Mucosa of rectum (tissue), 2 donors: ENCODE results near the gene KRT35.

Source experiments
- H3K27ac ChIP-seq, 2 donors: one replicate each; pipeline ENCODE4 v1.7.0; 2013; ENCODE audit warnings: inconsistent platforms in 2 of 2, low read depth in 2 of 2, low read length in 2 of 2
- H3K27me3 ChIP-seq, 2 donors: one replicate each; pipeline ENCODE4 v1.7.0; 2013; ENCODE audit warnings: low read length in 2 of 2; ENCODE audit not compliant: control insufficient read depth in 2 of 2, insufficient read depth in 2 of 2
- H3K36me3 ChIP-seq, 2 donors: one replicate each; pipeline ENCODE4 v1.7.0; 2013; ENCODE audit warnings: low read length in 2 of 2; ENCODE audit not compliant: control insufficient read depth in 2 of 2, insufficient read depth in 2 of 2
- H3K4me1 ChIP-seq, 2 donors: one replicate each; pipeline ENCODE4 v1.7.0; 2013; ENCODE audit warnings: low read length in 2 of 2, mild to moderate bottlenecking in 1 of 2; ENCODE audit not compliant: control insufficient read depth in 2 of 2, insufficient read depth in 2 of 2
- H3K4me3 ChIP-seq, 2 donors: one replicate each; pipeline ENCODE4 v1.7.0; 2013; ENCODE audit warnings: low read length in 2 of 2
- H3K9ac ChIP-seq, 2 donors: one replicate each; pipeline ENCODE4 v1.7.0; 2013; ENCODE audit warnings: low read length in 2 of 2, low read depth in 1 of 2, mild to moderate bottlenecking in 1 of 2
- H3K9me3 ChIP-seq, 2 donors: one replicate each; pipeline ENCODE4 v1.7.0; 2013; ENCODE audit warnings: low read length in 2 of 2; ENCODE audit not compliant: control insufficient read depth in 2 of 2
- donor health status: healthy.
- donor health status: Normal muscosa, but diverticular disease.

Gene KRT35

DNA sequence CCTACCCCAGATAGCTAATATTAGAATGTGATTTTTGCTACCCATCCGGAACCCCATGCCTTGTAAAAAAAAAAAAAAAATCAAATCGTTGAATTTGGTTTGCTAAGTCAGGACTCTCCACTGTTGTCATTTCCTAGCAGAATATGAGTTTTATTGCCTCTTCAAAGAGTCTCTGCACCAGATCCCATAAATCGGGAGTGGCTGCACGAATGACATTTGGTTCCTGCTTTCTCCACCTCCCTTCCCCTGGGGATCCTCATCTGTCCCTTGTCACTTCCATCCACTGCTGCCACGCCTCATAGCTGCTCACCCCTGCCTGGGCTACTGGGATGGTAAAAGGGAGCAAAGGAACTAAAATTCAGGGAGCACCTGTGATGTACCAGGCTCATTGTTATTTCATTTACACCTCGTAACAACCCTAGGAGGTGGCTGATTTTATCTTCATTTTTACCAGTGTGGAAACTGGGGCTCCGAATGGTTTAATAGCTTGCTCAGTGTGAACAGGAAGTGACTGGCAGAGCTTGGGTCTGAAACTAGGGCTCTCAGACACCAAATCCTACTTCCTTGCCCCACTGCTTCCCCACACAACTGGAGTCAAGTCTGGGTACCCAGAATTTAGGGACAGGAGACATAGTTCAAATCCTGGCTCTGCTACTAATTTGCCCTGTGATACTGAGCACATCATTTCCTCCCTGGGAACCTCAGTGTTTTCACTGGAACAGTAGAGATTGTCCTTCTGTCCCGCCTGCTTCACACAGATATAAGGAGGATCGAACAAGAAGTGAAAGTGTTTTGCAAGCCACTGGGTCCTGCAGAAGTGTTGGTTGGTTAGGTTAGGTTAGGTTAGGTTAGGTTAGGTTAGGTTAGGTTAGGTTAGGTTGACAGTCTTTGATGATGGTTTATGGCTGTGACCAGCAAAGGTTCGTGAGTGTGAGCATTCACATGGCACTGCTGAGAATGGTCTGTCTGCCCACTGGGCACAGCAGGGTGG is 9.3 kb upstream of the KRT35 start:
- Histone ChIP-seq H3K27me3 (no peaks in the 10 kb centered on the region), H3K4me1 (peaks cover 20 to 43% of the 10 kb centered on the region in 2 donors), H3K27ac (peak overlapping the region in 1 of 2 donors; percentile 53), H3K36me3 (no peaks in the 10 kb centered on the region), H3K9me3 (no peaks in the 10 kb centered on the region), H3K9ac (peak overlapping the region in 1 of 2 donors; percentile 26), H3K4me3 (peak overlapping the region in 1 of 2 donors; percentile 14)

DNA sequence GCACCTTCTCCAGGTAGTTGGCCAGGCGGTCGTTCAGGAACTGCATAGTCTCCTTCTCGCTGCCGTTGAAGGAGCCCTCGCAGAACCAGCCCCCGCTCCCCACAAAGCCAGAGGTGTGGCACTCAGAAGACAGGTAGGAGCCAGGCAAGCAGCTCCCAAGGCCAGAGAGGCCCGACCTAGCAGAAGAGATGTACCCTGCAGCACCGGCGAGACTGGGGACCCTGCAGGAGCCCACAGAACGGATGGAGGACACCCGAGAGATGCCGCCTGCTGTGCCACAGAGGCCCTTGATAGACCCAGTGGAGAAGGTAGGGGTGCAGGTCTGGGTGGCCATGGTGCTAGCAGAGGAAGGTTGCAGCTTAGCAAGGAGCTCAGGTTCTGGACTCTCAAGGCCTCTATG is 8.6 kb upstream of the KRT35 start, which contains the start of gene KRT36:
Gene KRT36, minus strand, starts transcription at position 380 of the 400 bp plus-strand sequence. Its CDS starts 46 bp downstream, at position 334.
- H3K9me3 ChIP-seq = no peaks in the 10 kb centered on the region
- H3K27me3 ChIP-seq = no peaks in the 10 kb centered on the region
- peak within 1 kb of the TSS in 1 of 2 donors; percentile 26 for H3K9ac ChIP-seq
- peaks cover 20 to 43% of the 10 kb centered on the region in 2 donors for H3K4me1 ChIP-seq
- no peaks in the 10 kb centered on the region for H3K36me3 ChIP-seq
- peak within 1 kb of the TSS in 1 of 2 donors; percentile 53 for H3K27ac ChIP-seq
- peak within 1 kb of the TSS in 1 of 2 donors; percentile 14 for H3K4me3 ChIP-seq

GRCh38 chr17:41486809-41487530 is 6.0 kb upstream of the KRT35 start:
- Histone ChIP-seq H3K9ac (no peak overlapping the region), H3K9me3 (no peaks in the 10 kb centered on the region), H3K27ac (no peak overlapping the region), H3K4me1 (peaks cover 20 to 32% of the 10 kb centered on the region in 2 donors), H3K36me3 (no peaks in the 10 kb centered on the region), H3K4me3 (no peak overlapping the region), H3K27me3 (no peaks in the 10 kb centered on the region)

DNA sequence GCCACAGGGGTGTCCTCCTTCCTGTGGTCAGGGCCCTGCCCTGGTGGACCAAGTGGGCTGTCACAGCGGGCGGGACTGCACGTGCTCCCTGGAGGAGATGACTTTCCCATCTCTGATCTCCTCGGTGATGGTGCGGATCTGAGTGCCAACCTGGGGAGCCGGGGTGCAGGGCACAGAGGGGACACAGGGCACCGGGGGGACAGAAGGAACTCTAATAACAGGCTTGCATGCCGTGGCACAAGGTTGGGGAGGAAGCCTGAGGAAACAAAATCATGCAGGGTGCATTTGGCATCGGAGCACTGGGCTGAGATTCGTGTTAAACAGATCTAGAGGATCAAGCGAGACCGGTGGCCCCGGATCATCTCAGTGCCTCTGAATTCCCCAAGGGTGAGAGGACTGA is 5.4 kb upstream of the KRT35 start:
- Histone ChIP-seq H3K27me3 (no peaks in the 10 kb centered on the region), H3K27ac (no peak overlapping the region), H3K36me3 (no peaks in the 10 kb centered on the region), H3K4me3 (no peak overlapping the region), H3K9ac (no peak overlapping the region), H3K4me1 (peaks cover 16 to 25% of the 10 kb centered on the region in 2 donors), H3K9me3 (no peaks in the 10 kb centered on the region)

DNA sequence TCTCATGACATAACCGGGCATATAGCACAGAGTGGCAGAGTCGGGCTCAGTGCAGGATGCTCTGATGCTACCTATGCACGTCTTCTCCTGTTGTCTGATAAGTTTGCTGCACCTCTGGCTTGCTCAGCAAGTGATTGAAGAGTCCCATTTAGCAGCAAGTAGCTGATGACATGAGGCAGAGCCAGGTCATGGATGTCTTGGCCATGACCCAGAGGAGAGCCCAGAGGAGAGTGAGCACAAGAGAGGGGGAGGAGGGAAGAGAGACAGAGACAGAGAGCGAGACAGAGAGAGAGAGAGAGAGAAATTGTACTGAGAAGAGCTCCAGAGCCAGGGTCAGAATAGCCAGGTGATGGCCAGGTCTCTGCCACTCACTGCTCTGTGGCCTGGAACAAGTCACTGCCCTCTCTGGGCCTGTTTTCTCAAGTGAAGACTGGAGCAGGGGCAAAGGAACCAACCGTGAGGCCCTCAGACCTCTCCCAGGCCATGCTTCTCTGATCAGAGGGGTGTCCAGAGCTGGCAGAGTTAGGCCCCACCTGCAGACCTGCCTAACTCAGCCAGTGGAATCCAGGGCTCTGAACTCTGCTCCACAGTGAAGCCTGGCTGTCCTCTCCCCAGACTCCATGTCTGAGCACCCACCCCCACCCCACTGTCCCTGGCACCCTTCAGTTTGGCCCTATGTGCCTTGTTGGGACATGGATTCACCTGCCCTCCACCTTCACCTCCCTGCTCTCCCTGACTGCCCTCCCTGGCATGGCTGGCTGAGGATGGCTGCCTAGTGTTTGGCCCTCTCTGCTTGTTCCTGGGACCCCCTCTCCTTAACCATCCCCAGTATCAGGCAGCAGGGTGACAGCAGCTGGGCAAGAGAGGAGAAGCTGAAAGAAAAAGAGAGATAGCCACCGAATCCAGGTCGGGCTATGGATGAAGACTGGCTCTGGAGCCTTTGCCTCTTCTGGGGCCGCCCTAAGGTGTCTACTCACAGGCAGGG is 4.3 kb upstream of the KRT35 start:
- H3K27ac ChIP-seq = no peak overlapping the region
- H3K9ac ChIP-seq = no peak overlapping the region
- no peak overlapping the region for H3K4me3 ChIP-seq
- peaks cover 8 to 15% of the 10 kb centered on the region in 2 donors for H3K4me1 ChIP-seq
- no peaks in the 10 kb centered on the region for H3K27me3 ChIP-seq
- H3K9me3 ChIP-seq = no peaks in the 10 kb centered on the region
- no peaks in the 10 kb centered on the region for H3K36me3 ChIP-seq

- no peaks in the 10 kb centered on the region for H3K9me3 ChIP-seq
- H3K4me3 ChIP-seq = no peak overlapping the region
- no peak overlapping the region for H3K9ac ChIP-seq
- no peaks in the 10 kb centered on the region for H3K27me3 ChIP-seq
- no peaks in the 10 kb centered on the region for H3K36me3 ChIP-seq
- no peak overlapping the region for H3K27ac ChIP-seq
- H3K4me1 ChIP-seq = peaks cover 0 to 5% of the 10 kb centered on the region in 2 donors
Measured at GRCh38 chr17:41483991-41484826, 3.3 kb upstream of the KRT35 start.

GRCh38 chr17:41483531-41483930 is 2.6 kb upstream of the KRT35 start:
- Histone ChIP-seq H3K27me3 (no peaks in the 10 kb centered on the region), H3K9me3 (no peaks in the 10 kb centered on the region), H3K27ac (no peak overlapping the region), H3K4me3 (no peak overlapping the region), H3K36me3 (no peaks in the 10 kb centered on the region), H3K9ac (no peak overlapping the region), H3K4me1 (peaks cover 0 to 2% of the 10 kb centered on the region in 2 donors)

DNA sequence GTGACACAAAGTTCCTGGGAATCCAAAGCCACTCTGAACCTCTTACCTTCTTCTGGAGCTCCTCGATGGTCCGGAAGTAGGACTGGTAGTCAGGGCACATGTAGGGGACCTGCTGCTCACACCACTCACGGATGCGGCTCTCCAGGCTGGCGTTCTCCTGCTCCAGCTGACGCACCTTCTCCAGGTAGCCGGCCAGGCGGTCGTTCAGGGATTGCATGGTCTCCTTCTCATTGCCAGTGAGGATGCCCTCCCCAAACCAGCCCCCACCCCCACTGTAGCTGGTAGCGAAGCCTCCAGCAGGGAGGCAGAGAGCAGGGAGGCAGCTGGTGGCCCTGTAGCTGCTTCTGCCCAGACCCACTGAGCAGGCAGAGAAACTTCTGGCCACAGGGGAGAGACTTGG is 370 bp downstream of the KRT35 start:
- no peaks in the 10 kb centered on the region for H3K36me3 ChIP-seq
- H3K27me3 ChIP-seq = no peaks in the 10 kb centered on the region
- no peaks in the 10 kb centered on the region for H3K9me3 ChIP-seq
- H3K4me3 ChIP-seq = no peak overlapping the region
- H3K4me1 ChIP-seq = no peaks in the 10 kb centered on the region
- H3K9ac ChIP-seq = no peak overlapping the region
- no peak overlapping the region for H3K27ac ChIP-seq

GRCh38 chr17:41480136-41480535 is 815 bp downstream of the KRT35 start:
- H3K27ac ChIP-seq = no peak overlapping the region
- no peaks in the 10 kb centered on the region for H3K27me3 ChIP-seq
- H3K9me3 ChIP-seq = no peaks in the 10 kb centered on the region
- no peak overlapping the region for H3K9ac ChIP-seq
- no peaks in the 10 kb centered on the region for H3K4me1 ChIP-seq
- no peaks in the 10 kb centered on the region for H3K36me3 ChIP-seq
- H3K4me3 ChIP-seq = no peak overlapping the region
